Pancreas (tissue), 10 donors: Measurements from ENCODE around the gene KIF18A. TPM values are rescaled to one million over a fixed set of nuclear protein-coding genes. Genes with fewer than 3 reads are reported as not detected.
"Not testable (repeated sequence)": the region's sequence is repeated elsewhere in the genome, so short reads cannot be mapped to it uniquely, and the experiment has no call there.

Experiments used
- ATAC-seq, 4 donors: fragments of 200-7000 bp; cut with Tn5 transposase; one replicate each; pipeline versions ENCODE4 v1.8.0 to v1.9.1; 2020; ENCODE audit warnings: mild to moderate bottlenecking in 4 of 4, moderate library complexity in 4 of 4
- DNase-seq, 6 donors: peaks; one replicate each; pipeline ENCODE4 v3.0.0-alpha.2; 2020
- FAIRE-seq: peaks from 2 replicates; lab custom pipeline; 2012; peaks lifted over from hg19 to GRCh38; lab: Jason Lieb, UNC
- H3K27ac ChIP-seq, 4 donors: fragments of 200-600 bp; sonication (generic); 1 replicate in 3 of 4; 2 replicates in 1 of 4; pipeline versions ENCODE4 v1.5.0 to v1.8.0; 2020
- H3K27me3 ChIP-seq, 4 donors: fragments of 200-600 bp; one replicate each; pipeline ENCODE4 v1.8.0; 2021
- H3K36me3 ChIP-seq, 3 donors: fragments of 200-600 bp; sonication (generic) in 1 of 3; one replicate each; pipeline versions ENCODE4 v1.5.0 to v1.8.0; 2020 to 2021
- H3K4me1 ChIP-seq, 3 donors: fragments of 200-600 bp; one replicate each; pipeline ENCODE4 v1.8.0; 2021
- H3K4me3 ChIP-seq, 4 donors: fragments of 200-600 bp; sonication (generic) in 2 of 4; one replicate each; pipeline versions ENCODE4 v1.5.0 to v1.8.0; 2020 to 2021
- H3K9me3 ChIP-seq, 4 donors: fragments of 200-600 bp; one replicate each; pipeline ENCODE4 v1.8.0; 2021
- WGBS, 2 donors: extraction: QIAGEN DNeasy Blood & Tissue Kit; methylation state at CpG; one replicate each; pipeline ENCODE4 v1.1.7; 2013; 5-methylcytosine and 5-hydroxymethylcytosine counted together
- intact Hi-C, 3 donors: fragments of 100-400 bp; cut with DNase I; formaldehyde crosslinking; loops; one replicate each; pipeline versions ENCODE4 v1.11.1 to v1.14.2; 2022
- polyA plus RNA-seq, 2 donors: library from polyadenylated mRNA; stranded (reverse); fragments of 200-250 nt; gene quantifications; one replicate each; pipeline ENCODE4 v1.2.3, GENCODE V29; 2013
- total RNA-seq, 6 donors: library from RNA; stranded (reverse); fragmentation: NEBNext Ultra II Directional in 4 of 6; extraction: Animal tissue kit (Norgen Biotek cat#: 25700) in 4 of 6; gene quantifications; one replicate each; pipeline versions ENCODE4 v1.2.1 to v1.2.4, GENCODE V29; 2021 to 2023
- TF ChIP-seq, protein P1 (sequence below), 4 donors: fragments of 200-600 bp; sonication (generic) in 3 of 4; IDR thresholded peaks; one replicate each; pipeline versions ENCODE4 v1.5.0 to v1.8.0; 2021; ENCODE audit warnings: antibody characterized with exemption in 4 of 4
- donor health status: healthy with polysubstance abuse.
- donor health status: DM: no; HTN: no; CAD: no; lungs with moderate emphysema.
- donor health status: DM: no; HTN: no; CAD: no.
- donor health status: control.
- donor health status: control.
- donor health status: Bipolar disorder and iron deficiency.
- donor health status: DM: yes; HTN: yes; CAD: no.
- donor health status: DM: no; HTN: no; CAD: no.
- donor health status: DM: no; HTN: no; CAD: no.
- donor health status: DM: yes; HTN: yes; CAD: no.

Gene KIF18A
- total and polyA plus RNA-seq, 8 donors = 0.04 to 1.1 (median 0.29) TPM; not detected in 1

GRCh38 chr11:28137366-28137765 lies 29.4 kb upstream of the KIF18A start:
- ATAC-seq = no peak
- H3K36me3 ChIP-seq = no peaks in the 10 kb centered on the region
- intact Hi-C loops = no loop called here
- H3K9me3 ChIP-seq = peaks cover 0 to 3% (median 0%) of the 10 kb centered on the region in 4 donors
- no peaks in the 10 kb centered on the region for H3K4me1 ChIP-seq
- H3K4me3 ChIP-seq = no peak overlapping the region
- no peak for FAIRE-seq
- H3K27ac ChIP-seq = no peak overlapping the region
- TF ChIP-seq, protein P1, sequence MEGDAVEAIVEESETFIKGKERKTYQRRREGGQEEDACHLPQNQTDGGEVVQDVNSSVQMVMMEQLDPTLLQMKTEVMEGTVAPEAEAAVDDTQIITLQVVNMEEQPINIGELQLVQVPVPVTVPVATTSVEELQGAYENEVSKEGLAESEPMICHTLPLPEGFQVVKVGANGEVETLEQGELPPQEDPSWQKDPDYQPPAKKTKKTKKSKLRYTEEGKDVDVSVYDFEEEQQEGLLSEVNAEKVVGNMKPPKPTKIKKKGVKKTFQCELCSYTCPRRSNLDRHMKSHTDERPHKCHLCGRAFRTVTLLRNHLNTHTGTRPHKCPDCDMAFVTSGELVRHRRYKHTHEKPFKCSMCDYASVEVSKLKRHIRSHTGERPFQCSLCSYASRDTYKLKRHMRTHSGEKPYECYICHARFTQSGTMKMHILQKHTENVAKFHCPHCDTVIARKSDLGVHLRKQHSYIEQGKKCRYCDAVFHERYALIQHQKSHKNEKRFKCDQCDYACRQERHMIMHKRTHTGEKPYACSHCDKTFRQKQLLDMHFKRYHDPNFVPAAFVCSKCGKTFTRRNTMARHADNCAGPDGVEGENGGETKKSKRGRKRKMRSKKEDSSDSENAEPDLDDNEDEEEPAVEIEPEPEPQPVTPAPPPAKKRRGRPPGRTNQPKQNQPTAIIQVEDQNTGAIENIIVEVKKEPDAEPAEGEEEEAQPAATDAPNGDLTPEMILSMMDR (IDR thresholded peaks at IDR 0.05) = no peak
- DNase-seq = no peak
- no peaks in the 10 kb centered on the region for H3K27me3 ChIP-seq
- WGBS, 2 donors = 99 to 100% methylated on average over 3 of the region's 3 CpGs

- H3K36me3 ChIP-seq, H3K4me1 ChIP-seq, DNase-seq, ATAC-seq, H3K27me3 ChIP-seq, H3K4me3 ChIP-seq, H3K27ac ChIP-seq, FAIRE-seq, intact Hi-C loops, H3K9me3 ChIP-seq: not testable (repeated sequence)
- WGBS, 2 donors = 98% methylated on average over 4 of the region's 4 CpGs
Observed at GRCh38 chr11:28136157-28136556, 28.2 kb upstream of the KIF18A start.

DNA sequence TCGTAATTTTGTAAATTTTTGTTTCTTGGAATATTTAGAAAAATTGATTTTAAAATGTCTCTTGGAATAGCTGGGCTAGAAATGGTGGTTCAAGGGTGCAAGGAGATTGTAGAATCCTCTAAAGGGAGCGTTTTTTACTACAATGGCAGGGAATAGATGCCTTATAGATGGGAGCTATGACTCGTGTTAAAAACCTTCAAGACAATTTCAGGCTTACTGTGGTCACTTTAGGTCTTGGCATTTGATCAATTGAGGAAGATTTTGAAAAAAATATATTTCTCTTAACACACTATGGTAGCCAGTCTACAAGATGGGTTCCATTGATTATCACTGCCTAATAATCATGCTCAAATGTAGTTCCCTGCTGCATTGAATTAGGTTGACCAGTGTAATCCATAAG lies 25.2 kb upstream of the KIF18A start:
- intact Hi-C loops = no loop called here
- no peak for FAIRE-seq
- Histone ChIP-seq H3K27me3 (no peaks in the 10 kb centered on the region), H3K4me3 (no peak overlapping the region), H3K27ac (no peak overlapping the region), H3K36me3 (no peaks in the 10 kb centered on the region), H3K9me3 (no peaks in the 10 kb centered on the region), H3K4me1 (no peaks in the 10 kb centered on the region)
- no peak for DNase-seq
- TF ChIP-seq, protein P1 (IDR thresholded peaks at IDR 0.05) = no peak
- ATAC-seq = no peak
- WGBS, 2 donors = 96 to 98% methylated on average over 3 of the region's 3 CpGs

GRCh38 chr11:28132548-28132947 lies 24.6 kb upstream of the KIF18A start:
- H3K27me3 ChIP-seq = no peaks in the 10 kb centered on the region
- TF ChIP-seq, protein P1 (IDR thresholded peaks at IDR 0.05) = no peak
- ATAC-seq (no peak), DNase-seq (no peak), FAIRE-seq (no peak)
- H3K4me1 ChIP-seq = no peaks in the 10 kb centered on the region
- 51 to 96% methylated on average over 1 of the region's 1 CpG for WGBS, 2 donors
- H3K9me3 ChIP-seq = no peaks in the 10 kb centered on the region
- intact Hi-C loops = no loop called here
- no peak overlapping the region for H3K27ac ChIP-seq
- H3K4me3 ChIP-seq = no peak overlapping the region
- H3K36me3 ChIP-seq = no peaks in the 10 kb centered on the region

DNA sequence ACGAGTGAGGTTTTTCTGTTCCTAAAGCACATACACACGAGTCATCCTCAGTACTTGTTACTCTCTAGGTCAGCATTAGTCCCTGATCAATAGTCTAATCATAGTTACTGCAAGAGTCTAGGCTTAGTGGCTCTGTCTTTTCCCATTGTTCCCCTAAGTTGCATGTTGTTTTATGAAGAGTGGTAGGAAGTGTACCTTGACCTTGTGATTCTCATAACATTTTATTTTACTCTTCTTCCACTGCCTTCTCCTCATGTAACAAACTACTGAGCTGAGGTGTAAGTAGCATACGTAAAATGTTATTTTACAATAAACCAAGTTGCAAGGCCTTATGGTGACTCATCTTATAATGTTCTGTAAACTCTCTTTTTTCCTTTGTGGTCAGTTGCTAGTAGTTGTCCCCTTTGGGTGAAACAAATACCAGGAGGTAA lies 15.2 kb upstream of the KIF18A start:
- H3K27me3 ChIP-seq = no peaks in the 10 kb centered on the region
- ATAC-seq = no peak
- intact Hi-C loops = no loop called here
- no peak for DNase-seq
- H3K36me3 ChIP-seq = no peaks in the 10 kb centered on the region
- H3K4me1 ChIP-seq = no peaks in the 10 kb centered on the region
- no peak overlapping the region for H3K4me3 ChIP-seq
- WGBS, 2 donors = 87 to 91% methylated on average over 3 of the region's 3 CpGs
- no peak for FAIRE-seq
- TF ChIP-seq, protein P1 (IDR thresholded peaks at IDR 0.05) = no peak
- H3K9me3 ChIP-seq = no peaks in the 10 kb centered on the region
- no peak overlapping the region for H3K27ac ChIP-seq
